Lower leg skin (tissue), 3 donors: ENCODE data around the gene SORCS2.

ENCODE experiments used
- POLR2A ChIP-seq, 2 donors: fragments of 450-650 bp; IDR thresholded peaks; one replicate each; pipeline ENCODE4 v1.6.1; 2016 to 2017; ENCODE audit warnings: antibody characterized with exemption in 2 of 2, mild to moderate bottlenecking in 1 of 2, moderate library complexity in 1 of 2
- TF ChIP-seq, protein P1 (sequence below), 3 donors: fragments of 450-650 bp; IDR thresholded peaks; one replicate each; pipeline ENCODE4 v1.5.1; 2016; ENCODE audit warnings: antibody characterized with exemption in 3 of 3, mild to moderate bottlenecking in 3 of 3, moderate library complexity in 2 of 3

DNA sequence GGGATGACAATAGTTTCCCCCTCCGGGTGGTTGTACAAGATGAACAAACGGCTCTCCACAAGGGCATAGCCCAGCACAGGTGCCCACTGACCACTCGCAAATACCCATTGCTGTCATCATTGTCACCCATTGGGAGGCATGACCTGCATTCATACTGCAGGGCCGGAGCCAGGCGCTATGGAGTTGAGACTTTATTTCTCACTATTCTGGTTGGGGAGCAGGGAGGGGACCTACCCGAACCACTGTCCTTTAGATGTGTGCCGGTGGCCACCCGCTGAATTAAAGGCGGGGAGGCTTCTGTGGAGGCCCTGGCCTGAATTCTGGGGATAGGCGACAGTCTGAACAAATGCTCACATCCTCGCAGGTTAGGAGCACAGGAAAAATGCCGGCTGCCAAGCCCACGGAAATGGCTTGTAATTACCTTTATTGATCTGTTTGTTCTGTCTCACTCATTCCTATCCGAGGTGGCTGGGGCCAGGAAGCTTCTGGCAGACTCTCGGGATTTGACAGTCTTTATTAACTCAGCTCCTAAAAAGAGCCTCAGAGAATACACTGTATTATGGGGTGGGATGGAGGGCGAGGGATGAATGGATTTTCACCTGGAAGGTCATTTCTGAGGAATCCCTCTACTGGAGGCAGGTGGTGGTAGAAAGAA lies 367.5 kb downstream of the SORCS2 start:
- TF ChIP-seq, protein P1, sequence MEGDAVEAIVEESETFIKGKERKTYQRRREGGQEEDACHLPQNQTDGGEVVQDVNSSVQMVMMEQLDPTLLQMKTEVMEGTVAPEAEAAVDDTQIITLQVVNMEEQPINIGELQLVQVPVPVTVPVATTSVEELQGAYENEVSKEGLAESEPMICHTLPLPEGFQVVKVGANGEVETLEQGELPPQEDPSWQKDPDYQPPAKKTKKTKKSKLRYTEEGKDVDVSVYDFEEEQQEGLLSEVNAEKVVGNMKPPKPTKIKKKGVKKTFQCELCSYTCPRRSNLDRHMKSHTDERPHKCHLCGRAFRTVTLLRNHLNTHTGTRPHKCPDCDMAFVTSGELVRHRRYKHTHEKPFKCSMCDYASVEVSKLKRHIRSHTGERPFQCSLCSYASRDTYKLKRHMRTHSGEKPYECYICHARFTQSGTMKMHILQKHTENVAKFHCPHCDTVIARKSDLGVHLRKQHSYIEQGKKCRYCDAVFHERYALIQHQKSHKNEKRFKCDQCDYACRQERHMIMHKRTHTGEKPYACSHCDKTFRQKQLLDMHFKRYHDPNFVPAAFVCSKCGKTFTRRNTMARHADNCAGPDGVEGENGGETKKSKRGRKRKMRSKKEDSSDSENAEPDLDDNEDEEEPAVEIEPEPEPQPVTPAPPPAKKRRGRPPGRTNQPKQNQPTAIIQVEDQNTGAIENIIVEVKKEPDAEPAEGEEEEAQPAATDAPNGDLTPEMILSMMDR (IDR thresholded peaks at IDR 0.05), result no peak
- TF ChIP-seq POLR2A (IDR thresholded peaks at IDR 0.05), result no peak
